ENCODE results near the gene EPB41. TPM values are rescaled to one million over a fixed set of nuclear protein-coding genes. Genes with fewer than 3 reads are reported as not detected.

The EPB41 gene
- total RNA-seq, 1 experiment from 2014 or later: 40.7 TPM

GRCh38 chr1:29167904-29168303 is 253.5 kb downstream of the EPB41 start:
- intact Hi-C loops (cut with micrococcal nuclease; ENCODE audit: unreplicated experiment): no loop called here
- Mint-ChIP-seq H3K27me3 (ENCODE audit: unreplicated experiment) (no peaks in the 10 kb centered on the region), H3K36me3 (ENCODE audit: insufficient read depth, unreplicated experiment) (peaks cover 55% of the 10 kb centered on the region), H3K4me3 (ENCODE audit: low read depth, unreplicated experiment) (no peak overlapping the region), H3K9me3 (ENCODE audit: low read depth, unreplicated experiment) (no peaks in the 10 kb centered on the region), H3K27ac (ENCODE audit: unreplicated experiment) (no peak overlapping the region), H3K4me1 (ENCODE audit: low read depth, unreplicated experiment) (peaks cover 11% of the 10 kb centered on the region)
- BruUV-seq (replicated peaks): no TSS peak
- TF ChIP-seq CTCF (IDR thresholded peaks at IDR 0.05; ENCODE audit: unreplicated experiment): no peak
- no peak for DNase-seq
- CTCF ChIA-PET: interaction anchor here (0.6 kb wide), 1 partner anchor 8 kb away, joined by 4 read pairs; no protein-coding TSS in a partner anchor

Other genes starting within 250 kb of the EPB41 start
- 10.3 and 12.7 TPM in 2 replicates for gene GMEB1, start 245.8 kb upstream of the EPB41 start, total RNA-seq (2022)
- gene YTHDF2, start 177.6 kb upstream of the EPB41 start, total RNA-seq (2022): 106 and 117 TPM in 2 replicates
- 0.07 TPM in 1 of 2 replicates, not detected in the other for gene OPRD1, start 102.4 kb upstream of the EPB41 start, total RNA-seq (2022)
- gene TMEM200B, start 209.3 kb downstream of the EPB41 start, total RNA-seq (2022): 0.15 TPM in 1 of 2 replicates, not detected in the other